ENCODE data around the gene RIN3. TPM values are rescaled to one million over a fixed set of nuclear protein-coding genes. Genes with fewer than 3 reads are reported as not detected.

The RIN3 gene
- total RNA-seq, 1 donor from 2014 or later: 4.4 TPM

GRCh38 chr14:92646952-92647796 is 133.6 kb downstream of the RIN3 start:
- peak in 1 of 2 donors; percentile 63 for DNase-seq (ENCODE audit: low read depth in 2 of 2)

GRCh38 chr14:92647797-92648279 is 134.3 kb downstream of the RIN3 start:
- peak in 1 of 2 donors; percentile 49 for DNase-seq (ENCODE audit: low read depth in 2 of 2)

DNA sequence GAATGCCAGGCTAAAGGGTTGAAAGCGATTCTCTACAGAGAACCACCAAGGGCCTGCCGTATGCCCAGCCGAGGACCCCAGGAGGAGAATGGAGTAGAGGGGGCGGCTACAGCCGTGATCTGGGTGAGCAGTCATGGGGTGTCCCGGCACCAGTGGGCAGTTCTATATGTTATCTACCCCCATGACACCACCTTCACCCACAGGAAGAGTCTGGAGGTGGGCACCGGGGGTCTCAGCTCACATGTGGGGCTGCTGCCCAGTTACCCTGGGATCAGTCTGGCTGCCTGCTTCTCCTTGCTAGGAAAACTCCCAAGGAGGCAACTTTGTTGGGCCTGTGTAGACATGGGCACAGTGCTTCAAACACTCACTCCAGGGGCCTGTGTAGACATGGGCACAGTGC is 135.5 kb downstream of the RIN3 start:
- DNase-seq (ENCODE audit: low read depth in 2 of 2): no peak

- no peak for DNase-seq (ENCODE audit: low read depth in 2 of 2)
Observed at GRCh38 chr14:92649934-92650545, 136.5 kb downstream of the RIN3 start.

DNA sequence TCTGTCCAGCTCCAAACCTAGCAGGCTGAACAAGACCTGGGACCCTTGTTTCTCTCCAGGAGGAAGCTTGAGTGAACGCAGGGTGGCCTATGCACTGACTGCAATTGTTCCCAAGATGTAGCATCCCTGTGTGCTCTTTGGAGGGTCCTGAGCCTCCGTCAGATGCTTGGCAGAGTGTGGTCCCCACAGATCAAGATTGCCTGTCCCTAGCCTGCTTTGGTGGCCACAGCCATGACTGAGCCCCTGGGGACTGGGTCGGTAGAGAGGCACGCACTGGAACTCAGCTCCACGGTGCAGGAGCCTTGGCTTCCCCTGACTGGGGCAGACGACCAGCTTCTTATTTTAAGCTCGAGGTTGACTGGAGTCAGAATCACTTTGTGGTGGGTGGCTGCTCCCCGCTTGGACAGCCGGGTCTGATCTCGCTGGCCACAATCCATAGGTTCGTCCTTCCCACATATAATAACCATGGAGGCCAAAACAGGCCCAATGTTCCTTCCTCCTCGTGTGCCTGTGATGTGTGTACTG is 137.1 kb downstream of the RIN3 start:
- no peak for DNase-seq (ENCODE audit: low read depth in 2 of 2)

- no peak for DNase-seq (ENCODE audit: low read depth in 2 of 2)
Observed at GRCh38 chr14:92651106-92651757, 137.7 kb downstream of the RIN3 start.

- DNase-seq (ENCODE audit: low read depth in 2 of 2): no peak
Observed at GRCh38 chr14:92651758-92652406, 138.3 kb downstream of the RIN3 start.

GRCh38 chr14:92652413-92653151 is 139.0 kb downstream of the RIN3 start:
- DNase-seq (ENCODE audit: low read depth in 2 of 2): no peak

DNA sequence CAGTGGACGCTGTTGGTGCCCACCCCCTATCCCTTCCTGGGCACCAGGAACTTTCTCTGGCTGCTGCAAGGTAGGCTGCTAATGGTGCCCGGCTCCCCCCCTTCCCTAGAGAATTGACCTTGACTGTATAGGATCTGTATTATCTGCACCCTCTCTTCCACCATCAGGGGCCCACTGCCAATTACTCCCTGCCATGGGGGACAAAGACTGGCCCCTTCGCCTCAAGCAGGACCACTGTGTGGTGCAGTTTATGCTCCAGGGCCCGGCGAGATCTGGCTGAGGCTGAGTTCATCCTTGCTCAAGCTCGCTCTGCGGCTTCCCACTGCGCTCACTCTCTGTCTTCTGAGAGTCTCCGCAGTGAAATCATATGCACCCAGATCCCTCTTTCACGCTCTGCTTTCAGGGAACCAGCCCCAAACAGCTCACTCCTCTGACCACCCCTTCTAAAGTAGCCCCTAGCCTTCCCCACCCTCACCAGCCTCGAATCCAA is 139.6 kb downstream of the RIN3 start:
- DNase-seq (ENCODE audit: low read depth in 2 of 2): no peak

DNA sequence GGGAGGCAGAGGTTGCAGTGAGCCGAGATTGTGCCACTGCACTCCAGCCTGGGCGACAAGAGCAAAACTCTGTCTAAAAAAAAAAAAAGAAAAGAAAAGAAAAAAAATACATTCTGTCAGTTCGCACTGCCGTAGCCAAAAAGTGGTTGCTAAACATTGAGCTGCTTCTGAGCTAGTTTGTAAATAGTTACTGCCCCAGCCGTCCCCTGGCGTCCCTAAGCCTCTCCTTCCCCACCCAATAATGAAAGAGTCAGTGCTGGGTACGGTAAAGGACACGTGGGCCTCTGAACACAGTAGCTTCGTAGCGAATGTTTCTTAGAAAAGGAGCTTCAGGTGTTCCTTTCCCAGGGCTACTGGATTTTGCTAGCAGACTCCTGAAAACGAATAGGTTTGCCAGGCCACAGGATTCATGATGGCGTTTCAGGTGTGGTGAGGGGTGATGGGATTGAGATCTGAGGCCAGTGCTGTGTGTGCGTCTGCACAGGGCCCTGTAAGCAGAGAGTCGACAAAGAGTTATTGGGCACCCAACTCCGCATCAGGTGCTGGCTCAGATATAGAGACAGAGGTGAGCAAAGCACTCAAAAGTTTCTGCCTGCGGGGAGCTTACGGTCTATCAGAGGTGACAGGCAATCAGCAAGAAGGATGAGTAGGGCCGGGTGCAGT is 140.8 kb downstream of the RIN3 start:
- DNase-seq (ENCODE audit: low read depth in 2 of 2): no peak

GRCh38 chr14:92655419-92656201 is 142.0 kb downstream of the RIN3 start:
- no peak for DNase-seq (ENCODE audit: low read depth in 2 of 2)

- peak in 1 of 2 donors; percentile 12 for DNase-seq (ENCODE audit: low read depth in 2 of 2)
Observed at GRCh38 chr14:92656306-92657081, 142.9 kb downstream of the RIN3 start.

GRCh38 chr14:92657457-92658142 is 144.0 kb downstream of the RIN3 start:
- DNase-seq (ENCODE audit: low read depth in 2 of 2): no peak

- no peak for DNase-seq (ENCODE audit: low read depth in 2 of 2)
Observed at GRCh38 chr14:92658160-92658559, 144.6 kb downstream of the RIN3 start.

GRCh38 chr14:92658684-92659083 is 145.1 kb downstream of the RIN3 start:
- no peak for DNase-seq (ENCODE audit: low read depth in 2 of 2)

DNA sequence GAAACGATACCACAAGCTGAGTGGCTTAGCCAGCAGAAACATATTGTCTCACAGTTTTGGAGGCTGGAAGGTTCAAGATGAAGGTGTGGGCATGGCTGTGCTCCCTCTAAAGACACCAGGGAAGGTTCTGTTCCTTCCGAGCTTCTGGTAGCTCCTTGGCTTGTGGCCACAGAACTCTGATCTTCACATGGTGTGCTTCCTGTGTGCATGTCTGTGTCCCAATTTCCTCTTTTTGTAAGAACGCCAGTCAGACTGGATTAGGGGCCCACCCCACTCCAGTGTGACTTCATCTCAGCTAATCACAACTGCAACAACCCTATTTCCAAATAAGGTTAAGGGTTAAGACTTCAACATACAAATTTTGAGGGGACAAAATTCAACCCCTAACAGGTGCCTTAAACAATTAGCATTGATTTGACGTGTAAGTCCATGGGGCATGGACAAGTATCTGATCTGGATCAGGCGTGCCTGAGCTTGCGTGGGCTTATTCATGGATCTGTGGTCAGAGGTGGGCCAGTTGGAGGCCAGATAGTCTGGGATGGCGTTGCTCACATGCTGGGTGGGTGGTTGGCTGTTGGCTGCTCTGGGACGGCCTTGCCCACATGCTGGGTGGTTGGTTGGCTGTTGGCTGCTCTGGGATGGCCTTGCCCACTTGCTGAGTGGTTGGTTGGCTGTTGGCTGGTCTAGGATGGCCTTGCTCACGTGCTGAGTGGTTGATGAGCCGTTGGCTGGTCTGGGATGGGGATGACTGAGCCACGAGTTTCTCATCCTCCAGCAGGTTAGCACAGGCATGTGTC is 146.4 kb downstream of the RIN3 start:
- DNase-seq (ENCODE audit: low read depth in 2 of 2): peak in 1 of 2 donors; percentile 41

DNA sequence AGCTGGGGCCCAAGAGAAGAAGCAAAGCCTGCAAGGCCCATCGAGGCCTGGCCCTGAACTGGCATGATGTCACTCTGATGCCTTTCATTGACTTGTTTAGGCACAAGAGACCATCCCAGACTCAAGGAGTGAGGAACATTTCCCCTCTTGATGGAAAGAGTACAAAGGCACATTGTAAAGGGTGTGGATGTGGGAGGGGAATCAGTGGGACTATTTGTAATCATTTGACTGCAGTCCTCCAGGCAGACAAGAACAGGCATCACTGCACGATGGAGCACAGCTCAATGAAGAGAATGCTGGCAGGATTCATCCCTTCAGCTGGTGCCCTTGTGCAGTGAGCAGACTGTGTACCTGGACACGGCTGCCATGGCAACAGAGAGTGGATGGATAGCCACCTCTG is 147.0 kb downstream of the RIN3 start:
- no peak for DNase-seq (ENCODE audit: low read depth in 2 of 2)
